Measurements from ENCODE around the gene KCNK16.

GRCh38 chr6:39302669-39303424 is 19.7 kb downstream of the KCNK16 start:
- TF ChIP-seq CTCF (IDR thresholded peaks at IDR 0.05) = peak in 1 of 3 donors; percentile 70
- TF ChIP-seq POLR2A (IDR thresholded peaks at IDR 0.05) = no peak

All from lower leg skin (tissue), 3 donors.